Transverse colon (tissue), 3 donors: ENCODE data around the gene TAF1D.

Experiments
- CTCF ChIP-seq, 5 experiments: fragments of 200-600 bp in 3 of 5; fragments of 450-650 bp in 2 of 5; sonication (generic) in 3 of 5; IDR thresholded peaks; 1 replicate in 2 of 5; 2 replicates in 3 of 5; pipeline ENCODE4 v1.5.1; 2016 to 2017; ENCODE audit warnings: antibody characterized with exemption in 5 of 5, inconsistent platforms in 3 of 5, mild to moderate bottlenecking in 2 of 5, moderate library complexity in 1 of 5
- POLR2A ChIP-seq: fragments of 450-650 bp; IDR thresholded peaks from one replicate; pipeline ENCODE4 v1.6.1; 2016; ENCODE audit warnings: antibody characterized with exemption, mild to moderate bottlenecking, moderate library complexity

DNA sequence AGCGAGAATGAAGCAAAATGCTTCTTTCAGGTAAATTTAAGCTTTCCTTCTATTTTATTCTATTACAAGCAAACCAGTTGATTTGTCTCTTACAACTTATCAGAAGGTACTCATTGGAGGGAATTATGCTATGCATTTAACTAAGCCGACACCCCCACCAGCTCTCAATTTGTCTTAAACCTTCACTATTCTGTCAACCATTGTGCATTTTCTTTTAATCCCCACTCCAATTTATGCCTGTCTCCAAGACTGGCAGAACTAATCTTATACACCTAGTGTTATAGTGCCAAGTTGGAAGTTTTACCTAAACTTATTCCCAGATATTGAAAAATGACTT lies 12.5 kb downstream of the TAF1D start:
- no peak for TF ChIP-seq CTCF (IDR thresholded peaks at IDR 0.05)
- no peak for TF ChIP-seq POLR2A
